ENCODE results near the gene SLC27A6.

The SLC27A6 gene

DNA sequence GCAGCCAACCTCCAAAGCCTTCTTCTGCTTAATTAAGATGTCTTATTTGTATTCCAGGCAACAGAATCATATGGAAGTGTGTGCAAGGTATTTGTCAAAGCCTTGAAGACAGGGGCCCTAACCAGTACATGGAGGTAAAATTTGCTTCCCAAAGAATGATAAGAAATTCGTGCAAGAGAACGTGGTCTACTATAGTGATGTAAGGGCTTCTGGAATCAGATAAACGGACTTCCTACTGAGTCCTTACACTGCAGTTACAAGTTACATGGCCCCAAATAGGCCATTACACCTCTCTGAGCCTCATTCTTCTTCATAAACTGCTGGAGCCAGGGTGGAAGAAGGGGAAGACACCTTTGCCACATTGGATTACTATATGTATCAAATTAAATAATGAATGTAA lies 113.4 kb downstream of the SLC27A6 start:
- Histone ChIP-seq H3K9me3 (no peaks in the 10 kb centered on the region), H3K4me1 (peaks cover 45% of the 10 kb centered on the region), H3K36me3 (no peaks in the 10 kb centered on the region), H3K4me3 (ENCODE audit: low read depth, low read length) (no peak overlapping the region), H3K27me3 (no peaks in the 10 kb centered on the region)
- DNase-seq, result no peak
- TF ChIP-seq, protein P1, sequence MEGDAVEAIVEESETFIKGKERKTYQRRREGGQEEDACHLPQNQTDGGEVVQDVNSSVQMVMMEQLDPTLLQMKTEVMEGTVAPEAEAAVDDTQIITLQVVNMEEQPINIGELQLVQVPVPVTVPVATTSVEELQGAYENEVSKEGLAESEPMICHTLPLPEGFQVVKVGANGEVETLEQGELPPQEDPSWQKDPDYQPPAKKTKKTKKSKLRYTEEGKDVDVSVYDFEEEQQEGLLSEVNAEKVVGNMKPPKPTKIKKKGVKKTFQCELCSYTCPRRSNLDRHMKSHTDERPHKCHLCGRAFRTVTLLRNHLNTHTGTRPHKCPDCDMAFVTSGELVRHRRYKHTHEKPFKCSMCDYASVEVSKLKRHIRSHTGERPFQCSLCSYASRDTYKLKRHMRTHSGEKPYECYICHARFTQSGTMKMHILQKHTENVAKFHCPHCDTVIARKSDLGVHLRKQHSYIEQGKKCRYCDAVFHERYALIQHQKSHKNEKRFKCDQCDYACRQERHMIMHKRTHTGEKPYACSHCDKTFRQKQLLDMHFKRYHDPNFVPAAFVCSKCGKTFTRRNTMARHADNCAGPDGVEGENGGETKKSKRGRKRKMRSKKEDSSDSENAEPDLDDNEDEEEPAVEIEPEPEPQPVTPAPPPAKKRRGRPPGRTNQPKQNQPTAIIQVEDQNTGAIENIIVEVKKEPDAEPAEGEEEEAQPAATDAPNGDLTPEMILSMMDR (IDR thresholded peaks at IDR 0.05; ENCODE audit: low read depth, low read length), result no peak

DNA sequence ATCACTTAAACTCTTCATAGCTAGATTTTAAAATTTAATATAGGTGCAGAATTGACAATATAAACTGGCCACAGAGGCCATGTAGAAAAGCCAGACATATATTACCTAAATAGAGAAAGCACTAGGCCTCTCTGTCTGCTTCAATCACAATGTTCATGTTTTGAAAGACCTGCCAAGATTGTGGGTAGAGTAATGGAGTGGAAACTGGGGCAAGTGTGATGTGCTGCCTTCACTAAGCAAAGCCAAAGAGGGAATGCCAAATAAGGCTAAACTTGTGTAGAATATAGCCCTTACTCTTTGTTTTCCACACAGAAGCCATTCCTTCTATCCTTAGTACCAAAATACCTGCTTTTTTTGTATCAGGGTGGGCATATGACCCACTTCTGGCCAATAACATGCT lies 114.2 kb downstream of the SLC27A6 start:
- no peaks in the 10 kb centered on the region for H3K9me3 ChIP-seq
- no peaks in the 10 kb centered on the region for H3K36me3 ChIP-seq
- peaks cover 37% of the 10 kb centered on the region for H3K4me1 ChIP-seq
- DNase-seq, result no peak
- H3K4me3 ChIP-seq (ENCODE audit: low read depth, low read length), result no peak overlapping the region
- TF ChIP-seq, protein P1 (IDR thresholded peaks at IDR 0.05; ENCODE audit: low read depth, low read length), result no peak
- H3K27me3 ChIP-seq, result no peaks in the 10 kb centered on the region

DNA sequence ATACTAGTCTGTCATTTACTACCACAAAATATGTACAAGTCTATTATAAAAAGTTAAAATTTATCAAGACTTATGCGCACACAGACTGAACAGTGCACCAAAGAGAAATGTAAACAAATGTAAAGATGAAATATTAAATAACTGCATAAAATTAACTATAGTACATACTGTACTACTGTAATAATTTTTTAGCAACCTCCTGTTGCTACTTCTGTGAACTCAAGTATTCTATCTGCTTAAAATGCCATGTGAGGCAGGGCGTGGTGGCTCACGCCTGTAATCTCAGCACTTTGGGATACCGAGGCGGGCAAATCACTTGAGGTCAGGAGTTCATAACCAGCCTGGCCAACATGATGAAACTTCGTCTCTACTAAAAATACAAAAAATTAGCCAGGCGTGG lies 115.5 kb downstream of the SLC27A6 start:
- no peaks in the 10 kb centered on the region for H3K9me3 ChIP-seq
- H3K36me3 ChIP-seq, result no peaks in the 10 kb centered on the region
- DNase-seq, result no peak
- TF ChIP-seq, protein P1 (IDR thresholded peaks at IDR 0.05; ENCODE audit: low read depth, low read length), result no peak
- peaks cover 27% of the 10 kb centered on the region for H3K4me1 ChIP-seq
- H3K4me3 ChIP-seq (ENCODE audit: low read depth, low read length), result no peak overlapping the region
- no peaks in the 10 kb centered on the region for H3K27me3 ChIP-seq

DNA sequence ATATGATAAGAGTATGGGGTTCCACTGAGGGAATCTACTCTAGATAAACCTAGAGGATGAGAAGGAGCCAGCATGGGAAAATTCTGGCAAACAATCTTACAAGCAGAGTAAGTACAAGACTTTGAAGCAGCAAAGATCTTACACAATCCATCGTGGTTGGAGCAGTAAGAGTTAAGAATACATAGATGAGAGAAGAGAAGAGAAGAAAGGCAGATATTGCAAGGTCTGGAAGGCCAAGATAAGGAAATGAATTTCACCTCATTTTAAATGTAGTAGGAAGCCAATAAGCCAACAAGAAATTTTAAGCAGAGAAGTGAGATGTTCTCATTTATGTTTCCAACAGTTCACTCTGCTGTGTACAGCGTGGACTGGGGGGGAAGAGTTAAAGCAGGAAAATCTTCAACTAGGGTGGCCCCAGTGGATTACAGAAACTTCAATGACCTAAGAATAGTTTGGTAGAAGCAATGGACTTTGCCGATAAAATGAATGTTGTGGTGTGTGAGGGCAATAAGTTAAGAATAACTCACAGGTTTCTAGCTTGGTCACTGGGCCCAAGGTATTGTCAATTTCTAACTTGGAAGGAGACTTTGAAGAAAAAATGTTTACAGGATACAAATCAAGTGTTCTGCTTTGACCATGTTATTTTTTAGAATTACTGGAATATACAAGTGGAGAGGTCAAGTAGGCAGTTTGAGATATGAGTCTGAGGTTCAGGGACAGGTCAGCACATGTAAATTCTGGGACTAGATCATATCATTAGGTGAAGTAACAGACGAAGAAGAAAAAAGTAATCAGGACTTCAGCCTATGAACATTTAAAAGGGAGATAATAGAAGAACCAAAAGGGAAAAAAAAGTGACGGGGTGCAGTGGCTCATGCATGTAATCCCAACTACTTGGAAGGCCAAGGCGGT lies 117.2 kb downstream of the SLC27A6 start:
- TF ChIP-seq, protein P1 (IDR thresholded peaks at IDR 0.05; ENCODE audit: low read depth, low read length), result no peak
- H3K4me1 ChIP-seq, result peaks cover 13% of the 10 kb centered on the region
- no peak for DNase-seq
- H3K27me3 ChIP-seq, result no peaks in the 10 kb centered on the region
- no peak overlapping the region for H3K4me3 ChIP-seq (ENCODE audit: low read depth, low read length)
- no peaks in the 10 kb centered on the region for H3K36me3 ChIP-seq
- no peaks in the 10 kb centered on the region for H3K9me3 ChIP-seq
